ENCODE data around the gene USP6NL.

Gene USP6NL

DNA sequence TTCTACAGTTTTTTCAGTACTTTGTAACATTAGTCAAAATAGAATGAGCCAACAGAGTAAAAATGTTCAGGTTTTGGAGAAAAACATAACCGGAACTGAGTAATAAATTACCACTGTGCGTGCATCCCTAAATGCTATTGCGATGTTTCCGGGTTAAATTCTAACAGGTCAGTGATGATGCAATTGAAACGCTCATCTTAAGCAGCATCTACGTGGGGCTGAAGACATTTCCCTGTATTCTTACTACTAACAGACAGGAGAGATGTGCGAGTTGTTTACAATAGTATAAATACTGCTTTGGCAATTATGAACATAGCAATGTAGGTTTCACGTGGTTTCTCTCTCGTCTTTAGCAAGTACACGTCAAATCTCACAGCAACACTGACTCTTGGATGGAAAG, 149.4 kb downstream of the USP6NL start:
- Histone ChIP-seq H3K9ac (ENCODE audit: low read depth, low read length, poor library complexity, severe bottlenecking) (no peak overlapping the region), H4K20me1 (ENCODE audit: insufficient read depth, low read length, poor library complexity, severe bottlenecking) (no peaks in the 10 kb centered on the region), H3K79me2 (ENCODE audit: insufficient read depth, low read length) (no peaks in the 10 kb centered on the region), H2AFZ (ENCODE audit: low read length) (no peak overlapping the region), H3K27me3 (ENCODE audit: insufficient read depth, low read length, poor library complexity, severe bottlenecking) (no peaks in the 10 kb centered on the region), H3K4me1 (ENCODE audit: insufficient read depth, low read length, poor library complexity, severe bottlenecking) (no peaks in the 10 kb centered on the region), H3K9me2 (replicated peaks; ENCODE audit: low read depth, low read length) (no peaks in the 10 kb centered on the region), H3F3A (ENCODE audit: low read depth) (no peaks in the 10 kb centered on the region), H3K9me3 (ENCODE audit: insufficient read depth, low read depth, low read length) (no peaks in the 10 kb centered on the region), H3K36me3 (ENCODE audit: insufficient read depth, low read length) (peaks cover 38% of the 10 kb centered on the region), H3K4me3 (ENCODE audit: low read length, poor library complexity, severe bottlenecking) (no peak overlapping the region), H3K4me2 (ENCODE audit: low read depth, low read length, poor library complexity, severe bottlenecking) (no peak overlapping the region)
- TF ChIP-seq, protein P1, sequence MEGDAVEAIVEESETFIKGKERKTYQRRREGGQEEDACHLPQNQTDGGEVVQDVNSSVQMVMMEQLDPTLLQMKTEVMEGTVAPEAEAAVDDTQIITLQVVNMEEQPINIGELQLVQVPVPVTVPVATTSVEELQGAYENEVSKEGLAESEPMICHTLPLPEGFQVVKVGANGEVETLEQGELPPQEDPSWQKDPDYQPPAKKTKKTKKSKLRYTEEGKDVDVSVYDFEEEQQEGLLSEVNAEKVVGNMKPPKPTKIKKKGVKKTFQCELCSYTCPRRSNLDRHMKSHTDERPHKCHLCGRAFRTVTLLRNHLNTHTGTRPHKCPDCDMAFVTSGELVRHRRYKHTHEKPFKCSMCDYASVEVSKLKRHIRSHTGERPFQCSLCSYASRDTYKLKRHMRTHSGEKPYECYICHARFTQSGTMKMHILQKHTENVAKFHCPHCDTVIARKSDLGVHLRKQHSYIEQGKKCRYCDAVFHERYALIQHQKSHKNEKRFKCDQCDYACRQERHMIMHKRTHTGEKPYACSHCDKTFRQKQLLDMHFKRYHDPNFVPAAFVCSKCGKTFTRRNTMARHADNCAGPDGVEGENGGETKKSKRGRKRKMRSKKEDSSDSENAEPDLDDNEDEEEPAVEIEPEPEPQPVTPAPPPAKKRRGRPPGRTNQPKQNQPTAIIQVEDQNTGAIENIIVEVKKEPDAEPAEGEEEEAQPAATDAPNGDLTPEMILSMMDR (conservative IDR thresholded peaks at IDR 0.05; ENCODE audit: low read length) = no peak
- TF ChIP-seq EZH2phosphoT487 (IDR thresholded peaks at IDR 0.05; ENCODE audit: borderline replicate concordance) = no peak

DNA sequence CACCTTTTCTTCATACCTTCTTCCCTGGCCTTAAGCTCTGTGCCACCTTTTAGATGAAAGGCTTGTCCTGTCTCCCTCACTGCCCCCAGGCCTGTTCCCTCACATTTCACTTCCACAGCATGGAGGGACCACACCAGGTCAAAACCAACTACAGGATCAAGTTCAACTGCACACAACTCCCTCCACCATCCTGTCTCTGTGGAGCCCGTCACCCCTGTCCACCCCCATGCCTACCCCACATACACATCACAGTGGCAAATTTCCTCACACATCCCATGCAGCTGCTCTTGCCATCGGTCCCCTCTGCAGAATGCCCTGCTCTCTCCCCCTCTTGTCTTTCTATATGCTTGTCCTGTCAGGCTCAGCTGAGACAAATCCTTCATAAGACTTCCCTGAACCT, 154.1 kb downstream of the USP6NL start:
- H3K36me3 ChIP-seq (ENCODE audit: insufficient read depth, low read length) = peaks cover 16% of the 10 kb centered on the region

DNA sequence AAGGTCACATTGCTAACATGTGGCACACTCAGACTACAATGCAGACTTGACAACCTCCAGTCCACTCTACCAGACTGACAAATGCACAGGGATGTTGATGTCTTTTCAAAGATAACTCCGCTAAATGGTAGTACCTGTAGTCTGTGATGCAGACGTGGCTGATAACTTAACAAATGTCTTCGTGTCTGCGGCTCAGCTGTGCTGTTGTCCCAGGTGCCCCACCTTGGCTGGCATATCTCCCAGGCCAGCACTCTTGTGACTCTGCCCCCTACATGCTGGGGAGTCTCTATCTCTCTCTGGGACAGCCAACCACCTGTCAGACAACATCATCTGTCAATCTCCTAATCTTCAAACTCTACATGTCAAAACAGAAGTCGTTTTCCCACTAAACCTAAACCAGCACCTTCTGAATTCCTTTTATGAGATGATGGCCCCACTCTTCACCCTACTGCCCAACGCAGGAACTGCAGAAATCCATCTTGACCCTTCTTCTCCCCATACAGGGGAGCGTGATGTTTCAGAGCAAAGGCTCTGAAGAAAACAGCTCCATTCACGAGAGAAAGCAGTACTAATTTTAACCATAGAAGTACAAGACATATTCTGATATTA, 156.4 kb downstream of the USP6NL start:
- no peak for TF ChIP-seq EZH2phosphoT487 (IDR thresholded peaks at IDR 0.05; ENCODE audit: borderline replicate concordance)
- TF ChIP-seq, protein P1 (conservative IDR thresholded peaks at IDR 0.05; ENCODE audit: low read length) = peak; percentile 64
- Histone ChIP-seq H3K27me3 (ENCODE audit: insufficient read depth, low read length, poor library complexity, severe bottlenecking) (no peaks in the 10 kb centered on the region), H3K4me3 (ENCODE audit: low read length, poor library complexity, severe bottlenecking) (no peak overlapping the region), H3K36me3 (ENCODE audit: insufficient read depth, low read length) (no peaks in the 10 kb centered on the region), H3K4me1 (ENCODE audit: insufficient read depth, low read length, poor library complexity, severe bottlenecking) (peaks cover 6% of the 10 kb centered on the region), H2AFZ (ENCODE audit: low read length) (no peak overlapping the region), H3K4me2 (ENCODE audit: low read depth, low read length, poor library complexity, severe bottlenecking) (no peak overlapping the region), H3F3A (ENCODE audit: low read depth) (no peaks in the 10 kb centered on the region), H3K9me2 (replicated peaks; ENCODE audit: low read depth, low read length) (no peaks in the 10 kb centered on the region), H4K20me1 (ENCODE audit: insufficient read depth, low read length, poor library complexity, severe bottlenecking) (no peaks in the 10 kb centered on the region), H3K79me2 (ENCODE audit: insufficient read depth, low read length) (no peaks in the 10 kb centered on the region), H3K9ac (ENCODE audit: low read depth, low read length, poor library complexity, severe bottlenecking) (no peak overlapping the region), H3K9me3 (ENCODE audit: insufficient read depth, low read depth, low read length) (no peaks in the 10 kb centered on the region)

More for the DNA sequence above, 154.1 kb downstream of the USP6NL start:
- no peaks in the 10 kb centered on the region for H3K9me2 ChIP-seq (replicated peaks; ENCODE audit: low read depth, low read length)
- no peaks in the 10 kb centered on the region for H3K27me3 ChIP-seq (ENCODE audit: insufficient read depth, low read length, poor library complexity, severe bottlenecking)
- H3K4me3 ChIP-seq (ENCODE audit: low read length, poor library complexity, severe bottlenecking) = no peak overlapping the region
- H3K79me2 ChIP-seq (ENCODE audit: insufficient read depth, low read length) = no peaks in the 10 kb centered on the region
- no peak overlapping the region for H3K9ac ChIP-seq (ENCODE audit: low read depth, low read length, poor library complexity, severe bottlenecking)
- H3K4me1 ChIP-seq (ENCODE audit: insufficient read depth, low read length, poor library complexity, severe bottlenecking) = no peaks in the 10 kb centered on the region
- H4K20me1 ChIP-seq (ENCODE audit: insufficient read depth, low read length, poor library complexity, severe bottlenecking) = no peaks in the 10 kb centered on the region
- H3K9me3 ChIP-seq (ENCODE audit: insufficient read depth, low read depth, low read length) = no peaks in the 10 kb centered on the region
- H3K4me2 ChIP-seq (ENCODE audit: low read depth, low read length, poor library complexity, severe bottlenecking) = no peak overlapping the region
- no peak overlapping the region for H2AFZ ChIP-seq (ENCODE audit: low read length)
- H3F3A ChIP-seq (ENCODE audit: low read depth) = no peaks in the 10 kb centered on the region
- TF ChIP-seq, protein P1 (conservative IDR thresholded peaks at IDR 0.05; ENCODE audit: low read length) = no peak
- no peak for TF ChIP-seq EZH2phosphoT487 (IDR thresholded peaks at IDR 0.05; ENCODE audit: borderline replicate concordance)
